Keratinocyte (primary cell): Measurements from ENCODE around the gene PCDHB16. TPM values are rescaled to one million over a fixed set of nuclear protein-coding genes. Genes with fewer than 3 reads are reported as not detected.
"Not testable (repeated sequence)": the region's sequence is repeated elsewhere in the genome, so short reads cannot be mapped to it uniquely, and the experiment has no call there.

ENCODE experiments used
- DNase-seq: peaks from one replicate; pipeline ENCODE4 v3.0.0-alpha.2; 2011; ENCODE audit warnings: low read depth, missing footprints, low spot score
- FAIRE-seq: peaks from 2 replicates; lab custom pipeline; 2011; peaks lifted over from hg19 to GRCh38; lab: Jason Lieb, UNC
- H2AFZ ChIP-seq: 2 replicates; pipeline ENCODE4 v1.6.0; 2012; ENCODE audit warnings: low read length, control low read depth, inconsistent platforms; ENCODE audit not compliant: control insufficient read depth
- H3K27ac ChIP-seq: 2 replicates; pipeline ENCODE4 v1.5.1; 2011; ENCODE audit warnings: low read length; ENCODE audit not compliant: control insufficient read depth, insufficient read depth
- H3K27me3 ChIP-seq: 3 replicates; pipeline ENCODE4 v1.6.0; 2011; ENCODE audit warnings: low read length; ENCODE audit not compliant: control insufficient read depth, insufficient read depth; ENCODE audit errors: extremely low read depth
- H3K36me3 ChIP-seq, 2 experiments: 2 replicates in 1 of 2; 3 replicates in 1 of 2; pipeline ENCODE4 v1.5.1; 2011; ENCODE audit warnings: low read length in 2 of 2, mild to moderate bottlenecking in 1 of 2; ENCODE audit not compliant: control insufficient read depth in 2 of 2, insufficient read depth in 2 of 2; ENCODE audit errors: extremely low read depth in 1 of 2
- H3K4me1 ChIP-seq: 3 replicates; pipeline ENCODE4 v1.5.1; 2011; ENCODE audit warnings: low read length; ENCODE audit not compliant: control insufficient read depth, insufficient read depth; ENCODE audit errors: extremely low read depth
- H3K4me2 ChIP-seq: 3 replicates; pipeline ENCODE4 v1.6.0; 2011; ENCODE audit warnings: low read depth, low read length; ENCODE audit not compliant: control insufficient read depth, insufficient read depth; ENCODE audit errors: extremely low read depth
- H3K4me3 ChIP-seq, 3 experiments: fragments of 200-600 bp in 1 of 3; sonication (generic) in 1 of 3; 2 replicates in 2 of 3; 3 replicates in 1 of 3; pipeline ENCODE4 v1.5.1; 2011 to 2016; ENCODE audit warnings: low read length in 3 of 3, mild to moderate bottlenecking in 3 of 3, control low read depth in 2 of 3, inconsistent platforms in 1 of 3, low read depth in 1 of 3, mixed read lengths in 1 of 3, mixed run types in 1 of 3, moderate library complexity in 1 of 3; ENCODE audit not compliant: control insufficient read depth in 2 of 3, insufficient read depth in 2 of 3; ENCODE audit errors: extremely low read depth in 1 of 3
- H3K79me2 ChIP-seq: 2 replicates; pipeline ENCODE4 v1.6.0; 2012; ENCODE audit warnings: low read length; ENCODE audit not compliant: control insufficient read depth, insufficient read depth
- H3K9ac ChIP-seq: 3 replicates; pipeline ENCODE4 v1.6.0; 2011; ENCODE audit warnings: low read length; ENCODE audit not compliant: control insufficient read depth, insufficient read depth; ENCODE audit errors: extremely low read depth
- H3K9me1 ChIP-seq: 3 replicates; pipeline ENCODE4 v1.6.0; 2011; ENCODE audit warnings: low read length; ENCODE audit not compliant: control insufficient read depth, insufficient read depth; ENCODE audit errors: extremely low read depth
- H3K9me3 ChIP-seq: 2 replicates; pipeline ENCODE4 v1.5.1; 2012; ENCODE audit warnings: low read depth, low read length; ENCODE audit not compliant: control insufficient read depth
- H4K20me1 ChIP-seq: 3 replicates; pipeline ENCODE4 v1.6.0; 2011; ENCODE audit warnings: low read length; ENCODE audit not compliant: control insufficient read depth, insufficient read depth; ENCODE audit errors: extremely low read depth
- CTCF ChIP-seq, 3 experiments: IDR thresholded peaks in 1 of 3; conservative IDR thresholded peaks in 1 of 3; optimal IDR thresholded peaks in 1 of 3; 2 replicates in 2 of 3; 3 replicates in 1 of 3; pipeline versions ENCODE3 to v1.5.1; 2011; ENCODE audit warnings: low read length in 3 of 3, mild to moderate bottlenecking in 3 of 3, moderate library complexity in 2 of 3, control low read depth in 1 of 3, inconsistent platforms in 1 of 3; ENCODE audit not compliant: insufficient read depth in 2 of 3; ENCODE audit errors: extremely low read depth in 1 of 3
- EZH2 ChIP-seq: IDR thresholded peaks from one replicate; pipeline ENCODE4 v1.6.1; 2012; ENCODE audit warnings: inconsistent platforms, mild to moderate bottlenecking, low read length, moderate library complexity
- dilution Hi-C: fragments of 300-500 bp; cut with MboI; formaldehyde crosslinking; loops from one replicate; pipeline ENCODE4 v1.7.0; 2020; ENCODE audit warnings: low sequenced_read_pairs; ENCODE audit not compliant: extremely low pct_ligation_motif_present
- polyA plus RNA-seq, 5 experiments: library from polyadenylated mRNA; depleted of rRNA in 3 of 5; stranded (reverse) in 3 of 5; stranded (forward) in 1 of 5; unstranded in 1 of 5; fragments of >200 nt; gene quantifications; 1 replicate in 1 of 5; 2 replicates in 3 of 5; 3 replicates in 1 of 5; pipeline versions ENCODE4 v1.2.1 to v1.2.3, GENCODE V29; 2011 to 2012; ENCODE audit warnings: missing spikeins in 2 of 5, low read depth in 1 of 5, low replicate concordance in 1 of 5

Gene PCDHB16
- polyA plus RNA-seq, 1 donor (not counting 4 experiments of a cell fraction or from before 2014, with no cell fraction given), result 0.07 TPM

- dilution Hi-C loops, result no loop called here
- Histone ChIP-seq H3K4me3 (no peak within 1 kb of the TSS), H3K4me2 (no peak within 1 kb of the TSS), H3K27ac (no peak within 1 kb of the TSS), H3K9ac (no peak within 1 kb of the TSS), H3K79me2 (no peaks in the 10 kb centered on the region), H3K4me1 (no peaks in the 10 kb centered on the region), H4K20me1 (no peaks in the 10 kb centered on the region), H3K27me3 (no peaks in the 10 kb centered on the region), H2AFZ (no peak within 1 kb of the TSS), H3K9me3 (no peaks in the 10 kb centered on the region), H3K9me1 (no peaks in the 10 kb centered on the region), H3K36me3 (no peaks in the 10 kb centered on the region)
- TF ChIP-seq CTCF (optimal IDR thresholded peaks at IDR 0.05 in 1 of 3, IDR thresholded peaks at IDR 0.05 in 1 of 3, conservative IDR thresholded peaks at IDR 0.05 in 1 of 3; ENCODE audit: extremely low read depth in 1 of 3, insufficient read depth in 2 of 3, low read length in 3 of 3), result peak in 2 of 3 experiments; percentile 13 to 24
- TF ChIP-seq EZH2, result no peak
- FAIRE-seq, result no peak
- no peak for DNase-seq
Observed at GRCh38 chr5:141186897-141187512, 4.8 kb downstream of the PCDHB16 start, which contains the start of gene PCDHB9. Gene PCDHB9, plus strand, starts transcription at chr5:141187161. Its CDS starts 158 bp downstream, at chr5:141187319.

GRCh38 chr5:141188682-141189081 is 6.5 kb downstream of the PCDHB16 start:
- H3K4me1 ChIP-seq, dilution Hi-C loops, H3K79me2 ChIP-seq, H3K36me3 ChIP-seq, H3K4me2 ChIP-seq, H3K9me1 ChIP-seq, DNase-seq, H3K27me3 ChIP-seq, H3K4me3 ChIP-seq, H3K9ac ChIP-seq, H3K9me3 ChIP-seq, FAIRE-seq, H4K20me1 ChIP-seq, H2AFZ ChIP-seq, H3K27ac ChIP-seq: not testable (repeated sequence)

- H3K4me1 ChIP-seq, H2AFZ ChIP-seq, H3K4me2 ChIP-seq, H3K79me2 ChIP-seq, FAIRE-seq, H3K9me3 ChIP-seq, H3K9ac ChIP-seq, dilution Hi-C loops, H3K36me3 ChIP-seq, H3K27ac ChIP-seq, H3K4me3 ChIP-seq, DNase-seq, H4K20me1 ChIP-seq, H3K27me3 ChIP-seq, H3K9me1 ChIP-seq: not testable (repeated sequence)
Observed at GRCh38 chr5:141189131-141189530, 6.9 kb downstream of the PCDHB16 start.
